Memory B cell (primary cell): ENCODE data around the gene GALNT14.

Experiments
- ATAC-seq: fragments of 150-1000 bp; cut with Tn5 transposase; 2 replicates; pipeline ENCODE4 v1.10.0; 2021; ENCODE audit warnings: low read depth, mild to moderate bottlenecking, moderate library complexity
- DNase-seq, 2 donors: peaks; one replicate each; pipeline ENCODE4 v3.0.0; 2022; ENCODE audit warnings: low spot score in 2 of 2
- H3K27ac Mint-ChIP-seq: one replicate; pipeline ENCODE4 v1.8.0; 2022; ENCODE audit warnings: mild to moderate bottlenecking, moderate library complexity, mixed read lengths
- H3K27me3 Mint-ChIP-seq: one replicate; pipeline ENCODE4 v1.8.0; 2022; ENCODE audit warnings: mixed read lengths
- H3K36me3 Mint-ChIP-seq: one replicate; pipeline ENCODE4 v1.8.0; 2022; ENCODE audit warnings: mild to moderate bottlenecking, mixed read lengths
- H3K4me1 Mint-ChIP-seq: one replicate; pipeline ENCODE4 v1.8.0; 2022; ENCODE audit warnings: mixed read lengths
- H3K4me3 Mint-ChIP-seq: one replicate; pipeline ENCODE4 v1.8.0; 2022; ENCODE audit warnings: mild to moderate bottlenecking, moderate library complexity, mixed read lengths
- H3K9me3 Mint-ChIP-seq: one replicate; pipeline ENCODE4 v1.8.0; 2022; ENCODE audit warnings: mixed read lengths

Gene GALNT14

DNA sequence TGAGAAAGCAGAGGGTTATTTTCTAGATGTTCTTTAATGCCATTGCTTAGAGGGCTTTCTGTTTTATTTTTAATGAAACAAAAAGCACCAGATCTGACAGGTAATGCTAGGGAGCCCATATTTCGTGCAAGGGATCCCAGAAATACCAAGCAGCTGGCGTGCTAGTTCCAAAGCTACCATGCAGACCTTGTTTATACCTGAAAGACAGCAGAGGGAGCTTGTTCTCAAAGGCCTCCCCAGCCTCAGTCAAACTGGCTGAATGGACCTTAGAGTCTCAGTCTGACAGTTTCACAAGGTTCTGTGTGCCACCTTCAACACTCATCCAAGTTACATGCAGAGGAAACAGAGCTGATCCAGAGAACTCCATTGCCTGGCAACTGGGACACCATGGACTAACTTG, 48.6 kb downstream of the GALNT14 start:
- H3K27ac Mint-ChIP-seq, result no peak overlapping the region
- no peak overlapping the region for H3K4me3 Mint-ChIP-seq
- no peaks in the 10 kb centered on the region for H3K4me1 Mint-ChIP-seq

DNA sequence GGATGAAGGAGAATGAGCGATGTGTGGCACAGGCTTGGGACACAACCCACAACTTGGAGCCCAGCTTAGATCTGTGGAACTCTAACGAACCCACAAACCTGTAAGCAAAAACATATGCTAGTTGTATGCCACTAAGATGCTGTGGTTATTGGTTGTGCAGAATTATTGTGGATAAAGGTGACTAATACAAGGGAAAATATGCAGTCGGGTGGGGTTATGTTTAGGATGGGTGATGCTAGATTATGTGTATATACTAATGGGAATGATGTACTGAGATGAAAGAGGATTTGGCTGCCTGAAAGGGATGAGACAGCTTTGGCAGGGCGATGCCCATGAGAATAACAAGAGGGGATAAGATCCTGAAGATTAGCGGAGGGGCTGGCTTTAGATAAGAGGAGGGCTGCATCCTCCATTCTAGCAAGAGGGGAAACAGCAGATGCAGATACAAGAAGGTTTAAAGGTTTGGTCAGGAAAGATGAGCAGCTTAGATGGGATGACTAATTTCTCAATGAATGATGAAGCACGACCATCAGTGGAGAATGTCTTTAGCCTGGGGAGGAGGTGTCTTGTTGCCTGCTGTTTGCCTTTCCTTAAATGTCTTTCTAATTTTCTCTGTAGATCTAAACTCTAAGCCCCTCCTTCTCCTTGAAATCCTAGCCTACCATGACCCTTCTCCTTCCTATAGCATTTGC, 49.6 kb downstream of the GALNT14 start:
- Mint-ChIP-seq H3K36me3 (peaks cover 2% of the 10 kb centered on the region), H3K4me3 (no peak overlapping the region), H3K9me3 (peaks cover 2% of the 10 kb centered on the region), H3K27ac (no peak overlapping the region), H3K27me3 (no peaks in the 10 kb centered on the region), H3K4me1 (no peaks in the 10 kb centered on the region)
- ATAC-seq (no peak), DNase-seq (no peak)

More for the DNA sequence above, 48.6 kb downstream of the GALNT14 start:
- no peaks in the 10 kb centered on the region for H3K36me3 Mint-ChIP-seq
- no peaks in the 10 kb centered on the region for H3K27me3 Mint-ChIP-seq
- H3K9me3 Mint-ChIP-seq, result peaks cover 2% of the 10 kb centered on the region
- DNase-seq (no peak), ATAC-seq (no peak)

DNA sequence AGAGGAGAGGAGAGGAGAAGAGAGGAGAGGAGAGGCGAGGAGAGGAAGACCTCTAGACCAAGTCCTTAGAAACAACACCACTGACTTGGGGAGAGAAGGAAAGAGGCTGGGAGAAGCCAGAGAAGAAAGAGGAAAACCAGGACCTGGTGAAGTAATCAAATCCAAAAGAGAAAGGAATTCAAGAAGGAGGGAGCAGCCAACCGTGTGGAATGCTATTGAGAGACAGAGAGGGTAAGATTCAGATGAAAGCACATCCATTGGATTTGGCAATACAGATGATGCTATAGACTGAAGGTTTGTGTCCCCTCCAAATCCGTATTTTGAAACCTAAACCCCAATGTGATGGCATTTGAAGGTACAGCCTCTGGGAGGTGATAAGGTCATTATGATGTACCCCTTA, 50.7 kb downstream of the GALNT14 start:
- Mint-ChIP-seq H3K9me3 (peaks cover 2% of the 10 kb centered on the region), H3K27me3 (no peaks in the 10 kb centered on the region), H3K36me3 (peaks cover 2% of the 10 kb centered on the region), H3K4me3 (no peak overlapping the region), H3K4me1 (no peaks in the 10 kb centered on the region), H3K27ac (no peak overlapping the region)
- ATAC-seq, result no peak
- DNase-seq, result no peak

DNA sequence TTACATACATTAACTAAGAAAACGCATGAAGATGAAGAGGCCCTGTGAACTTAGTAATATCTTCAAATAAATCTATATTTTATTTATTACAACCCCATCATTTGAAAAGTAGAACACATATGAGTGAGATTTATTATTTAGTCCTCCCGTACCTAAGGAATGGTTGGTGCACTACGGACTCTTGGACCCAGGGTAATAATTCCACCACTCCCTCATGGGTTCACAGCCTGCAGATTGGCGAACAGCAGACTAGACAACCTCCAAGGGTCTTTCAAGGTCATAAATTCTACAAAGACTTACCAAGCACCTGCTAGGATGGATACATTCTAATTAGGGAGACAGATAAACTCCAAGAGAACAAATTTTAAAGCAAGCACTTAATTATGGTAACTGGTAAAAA, 51.6 kb downstream of the GALNT14 start:
- H3K36me3 Mint-ChIP-seq, result peaks cover 2% of the 10 kb centered on the region
- no peak overlapping the region for H3K27ac Mint-ChIP-seq
- H3K4me3 Mint-ChIP-seq, result no peak overlapping the region
- no peaks in the 10 kb centered on the region for H3K4me1 Mint-ChIP-seq
- H3K27me3 Mint-ChIP-seq, result no peaks in the 10 kb centered on the region
- DNase-seq, result no peak
- H3K9me3 Mint-ChIP-seq, result peaks cover 2% of the 10 kb centered on the region
- ATAC-seq, result no peak

DNA sequence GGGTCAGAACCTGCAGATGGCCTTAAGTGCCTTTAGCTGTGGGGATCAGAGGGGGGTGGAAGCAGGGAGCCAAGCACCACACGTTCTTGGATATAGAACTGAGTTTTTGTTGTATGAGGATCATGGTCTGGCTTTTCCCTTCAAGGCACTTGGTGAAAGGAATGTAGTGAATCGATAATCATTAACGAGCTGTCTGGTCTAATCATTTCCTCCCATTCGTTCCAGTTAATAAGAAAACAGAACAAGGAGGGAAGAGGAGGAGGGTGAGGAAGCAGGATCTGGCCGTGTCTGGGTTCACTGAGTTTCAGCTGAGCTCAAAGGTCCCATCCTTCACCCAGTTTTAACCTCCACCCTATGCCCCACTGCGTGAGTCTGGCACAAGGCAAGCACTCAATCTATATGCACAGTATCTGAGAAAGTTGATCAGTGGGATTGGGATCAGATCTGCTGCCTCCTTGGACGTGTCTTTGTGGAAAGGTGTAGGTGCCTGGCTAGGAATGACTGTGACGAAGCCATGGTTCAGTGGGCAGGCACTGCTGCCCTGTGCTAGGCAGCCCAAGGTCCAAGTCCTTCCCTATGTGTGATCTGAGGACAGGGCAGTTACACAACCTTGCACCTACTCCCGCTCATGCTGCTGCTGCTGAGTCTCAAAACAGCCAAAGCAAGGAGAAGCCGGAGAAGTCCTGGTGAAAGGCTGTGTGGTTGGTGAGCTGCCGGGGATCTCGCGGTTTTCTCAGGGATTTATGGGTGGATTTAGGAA, 54.8 kb downstream of the GALNT14 start:
- ATAC-seq (no peak), DNase-seq (no peak)
- Mint-ChIP-seq H3K27me3 (no peaks in the 10 kb centered on the region), H3K36me3 (peaks cover 2% of the 10 kb centered on the region), H3K27ac (no peak overlapping the region), H3K9me3 (peaks cover 2% of the 10 kb centered on the region), H3K4me3 (no peak overlapping the region), H3K4me1 (no peaks in the 10 kb centered on the region)

DNA sequence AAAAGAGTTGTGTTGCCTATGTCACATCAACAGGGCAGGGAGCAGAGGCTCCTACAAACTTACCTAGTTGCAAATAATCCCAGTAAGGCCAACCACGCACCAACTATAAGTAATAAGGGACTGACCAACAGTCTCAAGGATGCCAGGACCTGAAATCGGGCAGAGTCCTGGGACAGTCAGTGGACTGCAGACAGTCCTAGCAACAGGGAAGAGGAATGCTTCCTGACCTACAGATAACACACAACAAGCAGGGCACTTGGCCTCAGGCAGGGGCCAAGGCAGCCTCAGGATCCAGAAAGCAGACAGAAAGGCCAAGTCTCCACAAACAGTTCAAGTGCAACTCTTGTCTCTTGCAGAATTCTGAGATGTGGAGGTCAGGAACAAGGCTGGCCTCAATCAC, 56.2 kb downstream of the GALNT14 start:
- no peak overlapping the region for H3K27ac Mint-ChIP-seq
- H3K4me3 Mint-ChIP-seq, result no peak overlapping the region
- no peak for ATAC-seq
- H3K9me3 Mint-ChIP-seq, result no peaks in the 10 kb centered on the region
- no peaks in the 10 kb centered on the region for H3K27me3 Mint-ChIP-seq
- no peak for DNase-seq
- no peaks in the 10 kb centered on the region for H3K4me1 Mint-ChIP-seq
- H3K36me3 Mint-ChIP-seq, result peaks cover 2% of the 10 kb centered on the region

DNA sequence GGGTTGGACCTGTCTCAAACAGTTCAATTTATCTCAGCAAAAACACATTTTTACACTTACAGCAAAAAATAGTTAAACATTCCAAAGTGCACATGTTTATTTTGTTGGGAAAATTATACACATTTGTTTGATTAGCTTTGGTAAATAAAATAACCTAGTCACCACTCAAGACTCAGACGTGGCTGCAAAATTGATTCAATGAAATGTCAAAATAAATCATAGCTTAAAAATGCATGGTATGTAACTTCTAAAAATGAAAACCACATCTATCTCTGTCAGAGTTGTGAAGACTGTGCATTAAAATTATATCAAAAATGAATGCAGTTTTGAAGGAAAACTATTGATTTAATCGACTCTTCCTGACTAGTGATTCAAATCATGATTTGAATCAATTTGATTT, 56.7 kb downstream of the GALNT14 start:
- no peak overlapping the region for H3K4me3 Mint-ChIP-seq
- H3K27ac Mint-ChIP-seq, result no peak overlapping the region
- H3K36me3 Mint-ChIP-seq, result peaks cover 2% of the 10 kb centered on the region
- no peaks in the 10 kb centered on the region for H3K27me3 Mint-ChIP-seq
- no peaks in the 10 kb centered on the region for H3K9me3 Mint-ChIP-seq
- DNase-seq (no peak), ATAC-seq (no peak)
- H3K4me1 Mint-ChIP-seq, result no peaks in the 10 kb centered on the region

DNA sequence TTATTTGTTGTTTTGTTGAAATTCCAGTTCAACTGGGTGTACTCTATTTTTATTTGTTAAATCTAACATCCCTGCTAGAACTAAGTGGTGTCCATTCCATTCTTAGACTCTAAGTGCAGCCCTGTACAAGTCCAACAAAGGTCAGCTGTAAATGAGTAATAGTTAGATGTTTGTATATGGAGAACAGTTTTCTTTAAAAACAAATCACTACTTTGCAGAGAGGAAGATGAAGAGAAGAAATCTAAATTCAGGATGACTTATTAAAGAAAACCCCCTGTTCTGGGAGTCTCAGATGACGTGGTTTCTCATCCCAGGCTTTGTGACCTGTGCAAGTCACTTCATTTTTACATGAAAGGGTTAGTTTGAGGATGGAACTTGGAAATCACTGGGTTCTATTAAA, 57.9 kb downstream of the GALNT14 start:
- Mint-ChIP-seq H3K27ac (no peak overlapping the region), H3K9me3 (no peaks in the 10 kb centered on the region), H3K27me3 (no peaks in the 10 kb centered on the region), H3K4me1 (no peaks in the 10 kb centered on the region), H3K4me3 (no peak overlapping the region), H3K36me3 (peaks cover 2% of the 10 kb centered on the region)
- DNase-seq (no peak), ATAC-seq (no peak)

DNA sequence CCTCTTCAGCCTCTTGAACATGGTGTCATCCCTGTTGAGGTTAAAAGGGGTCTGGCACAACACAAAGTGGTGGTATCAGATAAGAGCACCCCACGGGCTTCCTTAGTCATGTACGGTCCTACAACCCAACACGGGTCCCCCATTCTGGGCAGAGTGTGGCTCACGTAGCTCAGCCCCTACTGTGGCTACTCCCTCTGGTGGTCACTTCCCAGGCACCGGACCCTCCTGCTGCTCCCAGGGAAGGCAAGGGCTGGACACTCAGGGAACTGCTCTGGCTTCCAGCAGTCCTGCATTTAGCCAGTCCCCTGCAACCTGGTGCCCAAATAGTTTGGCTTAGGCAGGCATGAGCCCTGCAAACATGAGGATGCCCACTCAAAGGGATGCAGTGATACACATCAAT, 58.6 kb downstream of the GALNT14 start:
- H3K4me1 Mint-ChIP-seq, result no peaks in the 10 kb centered on the region
- H3K36me3 Mint-ChIP-seq, result peaks cover 2% of the 10 kb centered on the region
- H3K4me3 Mint-ChIP-seq, result no peak overlapping the region
- no peak for ATAC-seq
- no peak for DNase-seq
- H3K9me3 Mint-ChIP-seq, result no peaks in the 10 kb centered on the region
- no peaks in the 10 kb centered on the region for H3K27me3 Mint-ChIP-seq
- H3K27ac Mint-ChIP-seq, result no peak overlapping the region

DNA sequence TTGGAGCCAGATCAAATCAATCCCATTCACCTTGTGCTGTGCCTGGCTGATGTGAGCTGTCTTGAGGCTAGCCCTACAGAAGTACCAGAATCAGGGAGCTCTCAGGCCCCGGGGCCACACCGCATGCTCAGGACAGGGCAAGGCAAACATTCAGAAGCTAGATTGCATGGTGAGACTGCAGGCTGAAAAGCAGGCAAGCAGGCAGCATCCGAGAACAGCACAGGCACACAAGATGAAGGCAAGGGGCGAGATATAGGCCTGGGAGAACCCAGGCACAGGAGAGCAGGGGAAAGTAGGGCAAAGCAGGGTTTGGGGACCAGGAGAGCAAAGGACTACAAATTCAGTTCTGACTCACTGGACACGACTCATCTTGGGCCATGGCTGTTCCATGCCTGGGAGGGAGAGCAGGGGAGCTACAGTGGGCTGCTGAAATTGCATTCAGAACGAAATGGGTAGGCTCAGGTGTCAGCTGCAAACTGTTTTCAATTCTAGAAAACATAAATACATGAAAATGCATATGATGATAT, 59.6 kb downstream of the GALNT14 start:
- DNase-seq, result no peak
- no peak for ATAC-seq
- H3K36me3 Mint-ChIP-seq, result no peaks in the 10 kb centered on the region
- no peaks in the 10 kb centered on the region for H3K9me3 Mint-ChIP-seq
- no peaks in the 10 kb centered on the region for H3K27me3 Mint-ChIP-seq
- H3K27ac Mint-ChIP-seq, result no peak overlapping the region
- no peak overlapping the region for H3K4me3 Mint-ChIP-seq
- no peaks in the 10 kb centered on the region for H3K4me1 Mint-ChIP-seq

DNA sequence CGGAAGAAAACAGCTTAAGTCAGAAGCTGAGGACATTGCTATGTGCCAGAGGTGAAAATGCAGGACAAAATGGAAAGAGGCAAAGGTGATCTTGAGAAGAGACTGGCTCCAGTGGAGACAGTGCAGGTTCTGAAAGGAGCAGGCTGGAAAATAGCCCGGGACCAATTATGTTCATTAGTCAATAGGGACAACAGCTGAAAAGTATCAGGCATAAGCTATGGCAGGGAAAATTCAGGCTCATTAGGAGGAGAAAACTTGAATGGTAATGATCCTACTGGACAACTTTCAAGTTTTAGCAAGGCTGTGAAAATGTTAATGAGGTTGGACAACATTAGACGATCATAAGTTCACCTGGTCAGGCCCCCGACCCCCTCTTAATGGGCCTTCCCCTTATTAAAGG, 60.2 kb downstream of the GALNT14 start:
- Mint-ChIP-seq H3K9me3 (no peaks in the 10 kb centered on the region), H3K4me1 (no peaks in the 10 kb centered on the region), H3K4me3 (no peak overlapping the region), H3K36me3 (no peaks in the 10 kb centered on the region), H3K27me3 (no peaks in the 10 kb centered on the region), H3K27ac (no peak overlapping the region)
- ATAC-seq (no peak), DNase-seq (no peak)

DNA sequence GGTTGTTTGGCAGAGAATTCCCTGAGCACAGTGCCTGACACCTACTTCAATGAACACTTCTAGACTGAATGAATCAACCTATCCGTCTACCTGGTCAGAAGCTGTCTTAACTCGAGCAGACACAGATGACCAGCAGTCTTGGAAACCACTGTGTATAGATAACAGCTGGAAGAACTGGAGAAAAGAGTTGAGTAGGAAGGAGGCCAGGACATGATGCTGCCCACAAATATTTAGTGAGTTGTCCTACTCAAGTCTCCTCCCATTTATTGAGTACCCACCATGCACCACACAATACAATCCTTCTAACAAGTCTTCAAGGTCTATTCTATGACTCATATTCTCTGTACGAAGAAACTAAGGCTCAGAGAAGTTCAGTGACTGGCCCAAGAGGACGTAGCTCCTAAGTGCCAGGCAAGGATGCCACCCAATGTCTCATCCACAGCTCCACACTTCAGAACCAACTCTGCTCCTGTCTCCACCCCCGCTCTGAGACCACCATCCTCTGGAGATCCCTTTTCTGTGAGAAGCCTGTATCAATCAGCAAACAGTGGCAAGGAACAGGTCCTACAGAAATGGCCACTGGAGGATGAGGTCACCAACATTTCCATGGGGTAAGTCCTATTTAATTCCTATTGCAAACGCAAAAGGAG, 62.2 kb downstream of the GALNT14 start:
- Mint-ChIP-seq H3K4me3 (no peak overlapping the region), H3K27me3 (no peaks in the 10 kb centered on the region), H3K36me3 (no peaks in the 10 kb centered on the region), H3K4me1 (peaks cover 3% of the 10 kb centered on the region), H3K27ac (no peak overlapping the region), H3K9me3 (no peaks in the 10 kb centered on the region)
- ATAC-seq (no peak), DNase-seq (no peak)

DNA sequence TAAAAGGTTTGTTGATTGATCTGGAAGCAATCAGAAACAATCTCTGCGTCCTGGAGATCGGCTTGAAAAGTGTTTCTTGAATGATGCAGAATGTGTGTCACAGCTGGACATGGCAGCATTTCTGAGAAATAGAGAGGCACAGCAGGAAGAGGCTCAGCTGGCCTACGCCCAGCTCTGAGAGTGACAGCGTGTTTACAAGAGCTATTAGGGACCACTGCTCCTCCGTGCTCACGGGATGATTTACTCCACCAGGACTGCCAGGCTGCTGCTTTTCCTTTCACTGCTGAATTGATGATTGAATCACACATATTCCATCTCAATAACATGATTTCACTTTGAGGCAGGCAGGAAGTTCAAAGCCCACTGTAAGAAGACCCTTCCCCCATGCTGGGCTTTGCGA, 62.8 kb downstream of the GALNT14 start:
- ATAC-seq (no peak), DNase-seq (no peak)
- Mint-ChIP-seq H3K4me1 (peaks cover 3% of the 10 kb centered on the region), H3K36me3 (no peaks in the 10 kb centered on the region), H3K27me3 (no peaks in the 10 kb centered on the region), H3K9me3 (no peaks in the 10 kb centered on the region), H3K27ac (no peak overlapping the region), H3K4me3 (no peak overlapping the region)

DNA sequence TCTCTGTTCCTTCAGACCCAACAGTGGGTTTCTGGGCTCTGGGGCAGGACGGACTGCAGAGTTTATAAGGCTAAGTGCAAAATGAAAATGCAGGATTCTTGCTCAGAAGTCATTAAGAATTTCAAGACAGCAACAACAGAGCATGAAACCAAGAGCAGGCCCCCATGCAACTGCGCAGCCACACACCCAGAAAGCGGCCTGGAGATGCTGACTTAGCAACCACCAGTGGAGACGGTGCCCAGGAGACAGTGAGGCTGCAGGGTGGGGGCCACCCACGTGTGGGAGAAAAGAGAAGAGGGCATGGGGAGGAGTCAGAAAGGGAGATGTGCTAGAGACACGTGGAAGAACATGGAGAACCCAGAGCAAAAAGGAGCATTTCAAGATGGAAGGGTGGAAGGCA, 66.5 kb downstream of the GALNT14 start:
- DNase-seq, result no peak

More for the DNA sequence above, 66.5 kb downstream of the GALNT14 start:
- H3K4me3 Mint-ChIP-seq, result no peak overlapping the region
- H3K27me3 Mint-ChIP-seq, result no peaks in the 10 kb centered on the region
- no peak for ATAC-seq
- peaks cover 3% of the 10 kb centered on the region for H3K4me1 Mint-ChIP-seq
- peak overlapping the region; percentile 10 for H3K27ac Mint-ChIP-seq
- H3K9me3 Mint-ChIP-seq, result no peaks in the 10 kb centered on the region
- no peaks in the 10 kb centered on the region for H3K36me3 Mint-ChIP-seq
